ENCODE measurements around the gene GPC6. TPM values are rescaled to one million over a fixed set of nuclear protein-coding genes. Genes with fewer than 3 reads are reported as not detected.

Gene GPC6
- total RNA-seq, 2 experiments from 2014 or later = not detected

GRCh38 chr13:94053986-94054593 lies 827.5 kb downstream of the GPC6 start:
- Histone ChIP-seq H3K4me2 (ENCODE audit: low read length) (no peak overlapping the region), H3K4me1 (ENCODE audit: insufficient read depth, low read length, poor library complexity, severe bottlenecking) (no peaks in the 10 kb centered on the region), H3K9me2 (ENCODE audit: insufficient read depth, low read length) (no peaks in the 10 kb centered on the region), H3K79me2 (ENCODE audit: insufficient read depth, low read depth, low read length) (no peaks in the 10 kb centered on the region), H3K27ac (ENCODE audit: low read depth, low read length, poor library complexity, severe bottlenecking) (no peak overlapping the region), H4K20me1 (ENCODE audit: insufficient read depth, low read length) (no peaks in the 10 kb centered on the region), H3K9me3 (ENCODE audit: low read length) (no peaks in the 10 kb centered on the region), H3K36me3 (ENCODE audit: insufficient read depth, low read length) (no peaks in the 10 kb centered on the region), H2AFZ (ENCODE audit: low read length) (no peak overlapping the region), H3K4me3 (ENCODE audit: low read depth, low read length, poor library complexity, severe bottlenecking) (no peak overlapping the region)
- TF ChIP-seq CTCF (conservative IDR thresholded peaks at IDR 0.05; ENCODE audit: low read length) (no peak), EZH2phosphoT487 (IDR thresholded peaks at IDR 0.05; ENCODE audit: borderline replicate concordance, low read depth, low read length) (no peak)
- no TSS peak for BruUV-seq (replicated peaks)
- intact Hi-C loops (cut with micrococcal nuclease; ENCODE audit: unreplicated experiment) = no loop called here
- peak; percentile 14 for DNase-seq (ENCODE audit: low spot score)
- POLR2A ChIA-PET = interaction anchor here (0.6 to 0.7 kb wide), 2 partner anchors 10 to 312 kb away, joined by 3 read pairs; no protein-coding TSS in a partner anchor
- CTCF ChIA-PET (ENCODE audit: unreplicated experiment) = no interaction called here

- ChIA-PET POLR2A (no interaction called here), CTCF (ENCODE audit: unreplicated experiment) (no interaction called here)
- no peak overlapping the region for H2AFZ ChIP-seq (ENCODE audit: low read length)
- no peak for DNase-seq (ENCODE audit: low spot score)
- H3K4me3 ChIP-seq (ENCODE audit: low read depth, low read length, poor library complexity, severe bottlenecking) = no peak overlapping the region
- no peaks in the 10 kb centered on the region for H3K36me3 ChIP-seq (ENCODE audit: insufficient read depth, low read length)
- no peaks in the 10 kb centered on the region for H3K9me2 ChIP-seq (ENCODE audit: insufficient read depth, low read length)
- H3K4me1 ChIP-seq (ENCODE audit: insufficient read depth, low read length, poor library complexity, severe bottlenecking) = no peaks in the 10 kb centered on the region
- no peaks in the 10 kb centered on the region for H3K79me2 ChIP-seq (ENCODE audit: insufficient read depth, low read depth, low read length)
- TF ChIP-seq CTCF (conservative IDR thresholded peaks at IDR 0.05; ENCODE audit: low read length) = no peak
- no peak for TF ChIP-seq EZH2phosphoT487 (IDR thresholded peaks at IDR 0.05; ENCODE audit: borderline replicate concordance, low read depth, low read length)
- H4K20me1 ChIP-seq (ENCODE audit: insufficient read depth, low read length) = no peaks in the 10 kb centered on the region
- intact Hi-C loops (cut with micrococcal nuclease; ENCODE audit: unreplicated experiment) = no loop called here
- no peak overlapping the region for H3K4me2 ChIP-seq (ENCODE audit: low read length)
- no peaks in the 10 kb centered on the region for H3K9me3 ChIP-seq (ENCODE audit: low read length)
- BruUV-seq (replicated peaks) = no TSS peak
- no peak overlapping the region for H3K27ac ChIP-seq (ENCODE audit: low read depth, low read length, poor library complexity, severe bottlenecking)
Measured at GRCh38 chr13:94056362-94056990, 829.9 kb downstream of the GPC6 start.

GRCh38 chr13:94057618-94058186 lies 831.1 kb downstream of the GPC6 start:
- Histone ChIP-seq H3K4me3 (ENCODE audit: low read depth, low read length, poor library complexity, severe bottlenecking) (no peak overlapping the region), H3K4me2 (ENCODE audit: low read length) (no peak overlapping the region), H3K9me3 (ENCODE audit: low read length) (no peaks in the 10 kb centered on the region), H3K4me1 (ENCODE audit: insufficient read depth, low read length, poor library complexity, severe bottlenecking) (no peaks in the 10 kb centered on the region), H4K20me1 (ENCODE audit: insufficient read depth, low read length) (no peaks in the 10 kb centered on the region), H2AFZ (ENCODE audit: low read length) (no peak overlapping the region), H3K79me2 (ENCODE audit: insufficient read depth, low read depth, low read length) (no peaks in the 10 kb centered on the region), H3K27ac (ENCODE audit: low read depth, low read length, poor library complexity, severe bottlenecking) (no peak overlapping the region), H3K9me2 (ENCODE audit: insufficient read depth, low read length) (no peaks in the 10 kb centered on the region), H3K36me3 (ENCODE audit: insufficient read depth, low read length) (no peaks in the 10 kb centered on the region)
- BruUV-seq (replicated peaks) = no TSS peak
- no peak for TF ChIP-seq EZH2phosphoT487 (IDR thresholded peaks at IDR 0.05; ENCODE audit: borderline replicate concordance, low read depth, low read length)
- TF ChIP-seq CTCF (conservative IDR thresholded peaks at IDR 0.05; ENCODE audit: low read length) = no peak
- POLR2A ChIA-PET = interaction anchor here (0.5 kb wide), 1 partner anchor 15 kb away, joined by 4 read pairs; no protein-coding TSS in a partner anchor
- CTCF ChIA-PET (ENCODE audit: unreplicated experiment) = no interaction called here
- intact Hi-C loops (cut with micrococcal nuclease; ENCODE audit: unreplicated experiment) = no loop called here
- DNase-seq (ENCODE audit: low spot score) = no peak

All from OCI-LY7 (cell line).